K562 (cell line): ENCODE results near the gene POMT2. TPM values are rescaled to one million over a fixed set of nuclear protein-coding genes. Genes with fewer than 3 reads are reported as not detected.

Experiments used
- ATAC-seq: fragments of 200-7000 bp; cut with Tn5 transposase; 3 replicates; pipeline ENCODE4 v1.9.1; 2020; ENCODE audit warnings: moderate library complexity
- BruUV-seq: library from RNA; stranded (reverse); fragments of 400-500 nt; replicated peaks from 2 replicates; lab custom pipeline; 2021; lab: Mats Ljungman, UMichigan
- CTCF ChIA-PET: fragments of 300-600 bp; formaldehyde crosslinking; extraction: SDS; loops from one replicate; lab custom pipeline; 2021; ENCODE audit warnings: low intra/inter-chr PET ratio; lab: Yijun Ruan, JAX
- POLR2A ChIA-PET: fragments of 300-600, 350-650 bp; sonication (Branson Sonifier 250); formaldehyde crosslinking; extraction: SDS; loops from one replicate; lab custom pipeline; 2021; ENCODE audit warnings: antibody characterized with exemption, inconsistent platforms; lab: Yijun Ruan, JAX
- DNase-seq, 4 experiments: peaks; one replicate each; pipeline versions ENCODE4 v3.0.0 to v3.0.0-alpha.2; 2011 to 2018; ENCODE audit warnings: low spot score in 3 of 4, mixed read lengths in 3 of 4; ENCODE audit errors: extremely low read depth in 1 of 4
- FAIRE-seq: peaks from 2 replicates; lab custom pipeline; 2011; peaks lifted over from hg19 to GRCh38; lab: Jason Lieb, UNC
- H2AFZ ChIP-seq: 2 replicates; pipeline ENCODE4 v1.6.0; 2011; ENCODE audit warnings: low read depth, low read length, control low read depth, inconsistent platforms
- H3K27ac ChIP-seq: fragments of 200-600 bp; 3 replicates; pipeline ENCODE4 v1.8.0; 2011; ENCODE audit warnings: low read depth, mild to moderate bottlenecking, control low read depth, inconsistent platforms, low read length, moderate library complexity, mixed read lengths; ENCODE audit errors: extremely low read depth
- H3K27me3 ChIP-seq, 2 experiments: fragments of 300-600 bp in 1 of 2; 2 replicates in 1 of 2; 3 replicates in 1 of 2; pipeline versions ENCODE4 v1.6.0 to v1.8.0; 2011; ENCODE audit warnings: inconsistent platforms in 2 of 2, low read length in 2 of 2, mild to moderate bottlenecking in 1 of 2, mixed read lengths in 1 of 2, moderate library complexity in 1 of 2; ENCODE audit not compliant: control insufficient read depth in 2 of 2, insufficient read depth in 2 of 2
- H3K36me3 ChIP-seq: fragments of 300-600 bp; 3 replicates; pipeline ENCODE4 v1.8.0; 2011; ENCODE audit warnings: mild to moderate bottlenecking, low read length, inconsistent platforms; ENCODE audit not compliant: control insufficient read depth, insufficient read depth
- H3K4me1 ChIP-seq, 2 experiments: fragments of 200-600 bp in 1 of 2; replicated peaks in 1 of 2; 2 replicates in 1 of 2; 3 replicates in 1 of 2; pipeline versions ENCODE4 v1.5.1 to v1.8.0; 2011; ENCODE audit warnings: inconsistent platforms in 2 of 2, low read length in 2 of 2, mild to moderate bottlenecking in 1 of 2, mixed read lengths in 1 of 2, moderate library complexity in 1 of 2; ENCODE audit not compliant: control insufficient read depth in 2 of 2, insufficient read depth in 2 of 2
- H3K4me2 ChIP-seq: 2 replicates; pipeline ENCODE4 v1.6.1; 2011; ENCODE audit warnings: low read length, control low read depth, inconsistent platforms, mixed read lengths; ENCODE audit not compliant: insufficient read depth
- H3K4me3 ChIP-seq: fragments of 200-600 bp; sonication (generic), shearing (Covaris generic); 2 replicates; pipeline ENCODE4 v1.5.1; 2016; ENCODE audit warnings: control low read depth, inconsistent platforms
- H3K79me2 ChIP-seq: fragments of 200-600 bp; 3 replicates; pipeline ENCODE4 v1.8.0; 2011; ENCODE audit warnings: low read length, inconsistent platforms; ENCODE audit not compliant: control insufficient read depth, insufficient read depth
- H3K9ac ChIP-seq, 2 experiments: 2 replicates each; pipeline versions ENCODE4 v1.6.0 to v1.6.1; 2011; ENCODE audit warnings: low read depth in 2 of 2, low read length in 2 of 2, control low read depth in 1 of 2, inconsistent platforms in 1 of 2, mild to moderate bottlenecking in 1 of 2, mixed read lengths in 1 of 2; ENCODE audit not compliant: insufficient read depth in 1 of 2
- H3K9me1 ChIP-seq: one replicate; pipeline ENCODE4 v1.6.0; 2011; ENCODE audit warnings: inconsistent platforms, mild to moderate bottlenecking, low read length, moderate library complexity; ENCODE audit not compliant: control insufficient read depth, insufficient read depth
- H3K9me3 ChIP-seq: replicated peaks from 2 replicates; pipeline ENCODE4 v1.5.1; 2011; ENCODE audit warnings: low read depth, low read length, inconsistent platforms; ENCODE audit not compliant: control insufficient read depth, insufficient read depth
- H4K20me1 ChIP-seq: replicated peaks from 2 replicates; pipeline ENCODE4 v1.6.1; 2011; ENCODE audit warnings: low read length, inconsistent platforms, mixed read lengths; ENCODE audit not compliant: control insufficient read depth, insufficient read depth
- CREB3 ChIP-seq: fragments of 450-650 bp; conservative IDR thresholded peaks from 2 replicates; pipeline ENCODE4 v1.6.1; 2016; ENCODE audit warnings: missing genetic modification characterization, low read depth, mild to moderate bottlenecking, missing compliant biosample characterization, moderate library complexity
- CTCFL ChIP-seq: IDR thresholded peaks from 2 replicates; pipeline ENCODE4 v1.6.1; 2011; ENCODE audit warnings: borderline replicate concordance, low read depth, mild to moderate bottlenecking, moderate library complexity, low read length; ENCODE audit not compliant: insufficient read depth, poor library complexity, severe bottlenecking
- E4F1 ChIP-seq: fragments of 250-450 bp; sonication (Bioruptor Pico); IDR thresholded peaks from 2 replicates; pipeline ENCODE4 v1.5.0; 2021; ENCODE audit warnings: mild to moderate bottlenecking, borderline replicate concordance
- GATAD2A ChIP-seq: fragments of 450-650 bp; IDR thresholded peaks from 2 replicates; pipeline ENCODE4 v1.6.1; 2017
- HBP1 ChIP-seq: fragments of 450-650 bp; formaldehyde crosslinking; IDR thresholded peaks from 2 replicates; pipeline ENCODE4 v1.4.0; 2022; ENCODE audit warnings: missing genetic modification characterization
- JUN ChIP-seq, 2 experiments: sonication (generic) in 1 of 2; formaldehyde crosslinking in 1 of 2; IDR thresholded peaks; 2 replicates each; pipeline versions ENCODE4 v1.6.1 to v1.8.0; 2012 to 2022; ENCODE audit warnings: borderline replicate concordance in 2 of 2, mild to moderate bottlenecking in 2 of 2, improper control_type of control experiment in 1 of 2, low read depth in 1 of 2, low read length in 1 of 2, missing genetic modification reagents in 1 of 2
- TARDBP ChIP-seq: fragments of 450-650 bp; IDR thresholded peaks from 2 replicates; pipeline ENCODE4 v1.6.1; 2016
- ZMIZ1 ChIP-seq, 2 experiments: fragments of 150-350 bp in 1 of 2; IDR thresholded peaks; 2 replicates each; pipeline ENCODE4 v1.6.1; 2012 to 2016; ENCODE audit warnings: low read depth in 2 of 2, low read length in 2 of 2, mild to moderate bottlenecking in 1 of 2, moderate library complexity in 1 of 2
- ZNF41 ChIP-seq: fragments of 250-450 bp; sonication (Bioruptor Pico); conservative IDR thresholded peaks from 2 replicates; pipeline ENCODE4 v1.4.0; 2020; ENCODE audit warnings: mild to moderate bottlenecking
- ZNF551 ChIP-seq: fragments of 250-450 bp; sonication (Bioruptor Pico); IDR thresholded peaks from 2 replicates; pipeline ENCODE4 v1.5.0; 2021; ENCODE audit warnings: mild to moderate bottlenecking, moderate library complexity
- WGBS: fragments of 100-300 bp; shearing (Covaris generic); methylation state at CpG from one replicate; pipeline ENCODE4 v1.1.6; 2016; ENCODE audit warnings: low coverage, mixed read lengths; ENCODE audit not compliant: insufficient coverage; ENCODE audit errors: missing lambda C conversion rate; 5-methylcytosine and 5-hydroxymethylcytosine counted together
- in situ Hi-C: fragments of 300-500 bp; cut with MboI; formaldehyde crosslinking; loops from 4 replicates; pipeline ENCODE4 v1.15.0; 2018; ENCODE audit warnings: inconsistent platforms, mixed read lengths
- intact Hi-C: fragments of 100-400 bp; cut with micrococcal nuclease; formaldehyde crosslinking; loops from 2 replicates; pipeline ENCODE4 v1.14.2; 2022
- polyA plus RNA-seq, 8 experiments: library from polyadenylated mRNA; depleted of rRNA in 4 of 8; stranded (reverse) in 5 of 8; unstranded in 3 of 8; fragments of >200 nt; fragmentation: Nextera tagmentation in 2 of 8; fragmentation: Illumina TruSeq in 1 of 8; extraction: Ambion mirVana in 2 of 8; extraction: Trizol in 1 of 8; gene quantifications; 2 replicates each; pipeline versions ENCODE4 v1.2.1 to v1.2.3, GENCODE V29; 2011 to 2014; ENCODE audit warnings: inconsistent platforms in 1 of 8, missing spikeins in 1 of 8
- total RNA-seq, 7 experiments: library from RNA; depleted of rRNA in 6 of 7; stranded (reverse); fragments of >200 nt in 6 of 7; fragmentation: Illumina TruSeq in 2 of 7; extraction: Trizol in 2 of 7; gene quantifications; 2 replicates each; pipeline versions ENCODE4 v1.2.1 to v1.2.3, GENCODE V29; 2011 to 2021; ENCODE audit warnings: low replicate concordance in 1 of 7

POMT2 gene
- total and polyA plus RNA-seq, 9 of the 15 experiments (the other 6 are each of a cell fraction or from before 2014, with no cell fraction given), result 0.39 to 16.6 (median 7.8) TPM

GRCh38 chr14:77230914-77231313 lies 89.8 kb downstream of the POMT2 start:
- peaks cover 5 to 27% of the 10 kb centered on the region in 2 experiments; a peak in 4 of 5 replicates for H3K27me3 ChIP-seq
- no peaks in the 10 kb centered on the region for H4K20me1 ChIP-seq
- FAIRE-seq (no peak), ATAC-seq (no peak)
- no peak overlapping the region for H2AFZ ChIP-seq
- no peaks in the 10 kb centered on the region for H3K79me2 ChIP-seq
- H3K4me3 ChIP-seq, result no peak overlapping the region
- in situ Hi-C loops, result no loop called here
- H3K27ac ChIP-seq, result no peak overlapping the region
- TF ChIP-seq JUN (IDR thresholded peaks at IDR 0.05; ENCODE audit: borderline replicate concordance, low read depth, low read length) (no peak), JUN (CRISPR knock-in tag; IDR thresholded peaks at IDR 0.05; ENCODE audit: borderline replicate concordance) (no peak), E4F1 (CRISPR knock-in tag) (no peak), ZNF41 (CRISPR knock-in tag) (no peak), TARDBP (no peak), ZMIZ1 (IDR thresholded peaks at IDR 0.05; ENCODE audit: low read depth in 2 of 2, low read length in 2 of 2) (no peak), CTCFL (no peak), GATAD2A (no peak), ZNF551 (CRISPR knock-in tag) (no peak), HBP1 (no peak), CREB3 (no peak)
- TF ChIP-seq, all 486 proteins: peak for 0
- BruUV-seq, result no TSS peak
- no peaks in the 10 kb centered on the region for H3K9me3 ChIP-seq
- intact Hi-C loops, result no loop called here
- H3K9ac ChIP-seq, result no peak overlapping the region
- H3K4me1 ChIP-seq, result no peaks in the 10 kb centered on the region
- no peak for DNase-seq
- H3K9me1 ChIP-seq, result no peaks in the 10 kb centered on the region
- POLR2A ChIA-PET, result no interaction called here
- CTCF ChIA-PET, result no interaction called here
- no peak overlapping the region for H3K4me2 ChIP-seq
- WGBS, result 0% methylated on average over 2 of the region's 2 CpGs
- H3K36me3 ChIP-seq, result no peaks in the 10 kb centered on the region
